HepG2 (cell line): ENCODE data around the gene TULP3. TPM values are rescaled to one million over a fixed set of nuclear protein-coding genes. Genes with fewer than 3 reads are reported as not detected.

ENCODE experiments used
- ATAC-seq: fragments of 200-7000 bp; cut with Tn5 transposase; 3 replicates; pipeline ENCODE4 v1.9.1; 2020; ENCODE audit warnings: mild to moderate bottlenecking, moderate library complexity
- BruUV-seq: library from RNA; stranded (reverse); fragments of 400-500 nt; replicated peaks from 2 replicates; lab custom pipeline; 2021; lab: Mats Ljungman, UMichigan
- CTCF ChIA-PET: fragments of 300-600 bp; formaldehyde crosslinking; extraction: SDS; loops from one replicate; lab custom pipeline; 2021; ENCODE audit warnings: low total read pairs, inconsistent platforms, low intra/inter-chr PET ratio; lab: Yijun Ruan, JAX
- POLR2A ChIA-PET: fragments of 350-600 bp; sonication (Branson Sonifier 250); formaldehyde crosslinking; loops from one replicate; lab custom pipeline; 2020; ENCODE audit warnings: antibody characterized with exemption, inconsistent platforms; lab: Yijun Ruan, JAX
- DNase-seq: peaks from one replicate; pipeline ENCODE4 v3.0.0-alpha.2; 2015; ENCODE audit warnings: low spot score
- FAIRE-seq: peaks from 3 replicates; lab custom pipeline; 2011; peaks lifted over from hg19 to GRCh38; lab: Jason Lieb, UNC
- H2AFZ ChIP-seq: one replicate; pipeline ENCODE4 v1.6.1; 2011; ENCODE audit warnings: low read length, inconsistent platforms
- H3K27ac ChIP-seq: fragments of 300-600 bp; 3 replicates; pipeline ENCODE4 v1.8.0; 2011; ENCODE audit warnings: mixed run types, mild to moderate bottlenecking, mixed read lengths, low read length, inconsistent platforms; ENCODE audit not compliant: insufficient read depth; ENCODE audit errors: extremely low read length
- H3K27me3 ChIP-seq, 2 experiments: fragments of 200-600 bp in 1 of 2; 2 replicates in 1 of 2; 3 replicates in 1 of 2; pipeline versions ENCODE4 v1.6.0 to v1.8.0; 2011; ENCODE audit warnings: low read length in 2 of 2, mild to moderate bottlenecking in 2 of 2, moderate library complexity in 2 of 2, inconsistent platforms in 1 of 2; ENCODE audit not compliant: insufficient read depth in 2 of 2, control insufficient read depth in 1 of 2
- H3K36me3 ChIP-seq, 2 experiments: fragments of 200-600 bp in 1 of 2; replicated peaks in 1 of 2; 2 replicates in 1 of 2; 3 replicates in 1 of 2; pipeline versions ENCODE4 v1.5.1 to v1.8.0; 2011; ENCODE audit warnings: low read length in 2 of 2, inconsistent platforms in 1 of 2; ENCODE audit not compliant: insufficient read depth in 2 of 2, control insufficient read depth in 1 of 2
- H3K4me1 ChIP-seq: 2 replicates; pipeline ENCODE4 v1.5.1; 2012; ENCODE audit warnings: low read length, inconsistent platforms; ENCODE audit not compliant: insufficient read depth
- H3K4me2 ChIP-seq: 2 replicates; pipeline ENCODE4 v1.6.0; 2011; ENCODE audit warnings: low read depth, low read length, inconsistent platforms
- H3K4me3 ChIP-seq, 3 experiments: fragments of 200-600 bp in 1 of 3; sonication (generic), shearing (Covaris generic) in 1 of 3; replicated peaks in 1 of 3; 2 replicates each; pipeline ENCODE4 v1.5.1; 2011 to 2016; ENCODE audit warnings: low read length in 3 of 3, inconsistent platforms in 2 of 3, low read depth in 2 of 3, mild to moderate bottlenecking in 2 of 3, control low read depth in 1 of 3, mixed read lengths in 1 of 3; ENCODE audit not compliant: insufficient read depth in 1 of 3
- H3K79me2 ChIP-seq: one replicate; pipeline ENCODE4 v1.6.1; 2011; ENCODE audit warnings: low read length, inconsistent platforms; ENCODE audit not compliant: insufficient read depth
- H3K9ac ChIP-seq: 2 replicates; pipeline ENCODE4 v1.6.0; 2011; ENCODE audit warnings: mild to moderate bottlenecking, low read depth, low read length, inconsistent platforms; ENCODE audit not compliant: insufficient read depth
- H3K9me3 ChIP-seq: 2 replicates; pipeline ENCODE4 v1.5.1; 2012; ENCODE audit warnings: mild to moderate bottlenecking, low read length
- H4K20me1 ChIP-seq: 2 replicates; pipeline ENCODE4 v1.6.0; 2011; ENCODE audit warnings: inconsistent platforms, mild to moderate bottlenecking, low read length, moderate library complexity; ENCODE audit not compliant: insufficient read depth
- FLYWCH1 ChIP-seq: sonication (generic); formaldehyde crosslinking; IDR thresholded peaks from 2 replicates; pipeline ENCODE4 v1.8.1; 2023; ENCODE audit warnings: mild to moderate bottlenecking, missing genetic modification reagents
- TFDP1 ChIP-seq: IDR thresholded peaks from 2 replicates; pipeline ENCODE4 v1.6.1; 2016; ENCODE audit warnings: missing compliant biosample characterization, missing genetic modification reagents, borderline replicate concordance
- ZNF253 ChIP-seq: sonication (generic); formaldehyde crosslinking; IDR thresholded peaks from 2 replicates; pipeline ENCODE4 v1.8.0; 2022; ENCODE audit warnings: mild to moderate bottlenecking, missing genetic modification reagents, borderline replicate concordance
- ZNF570 ChIP-seq: sonication (generic); formaldehyde crosslinking; IDR thresholded peaks from 2 replicates; pipeline ENCODE4 v1.4.0; 2020; ENCODE audit warnings: mild to moderate bottlenecking, missing genetic modification reagents, borderline replicate concordance
- ZNF83 ChIP-seq: sonication (generic); formaldehyde crosslinking; IDR thresholded peaks from 2 replicates; pipeline ENCODE4 v1.4.0; 2020; ENCODE audit warnings: missing genetic modification reagents, mild to moderate bottlenecking, borderline replicate concordance
- WGBS: methylation state at CpG from one replicate; pipeline ENCODE4 v1.1.6; 2017; ENCODE audit warnings: low lambda C conversion rate; 5-methylcytosine and 5-hydroxymethylcytosine counted together
- in situ Hi-C: cut with HindIII; loops from 2 replicates; pipeline ENCODE4 v1.10.0; 2017; ENCODE audit warnings: low pct_unique_long_range_greater_than_20kb; ENCODE audit not compliant: extremely low pct_ligation_motif_present
- intact Hi-C: fragments of 100-400 bp; cut with micrococcal nuclease; formaldehyde crosslinking; loops from one replicate; pipeline ENCODE4 v1.10.0; 2022; ENCODE audit not compliant: unreplicated experiment
- polyA plus RNA-seq, 8 experiments: library from polyadenylated mRNA; depleted of rRNA in 3 of 8; stranded (reverse) in 7 of 8; unstranded in 1 of 8; fragments of >200 nt; fragmentation: Illumina TruSeq in 4 of 8; extraction: Trizol in 4 of 8; gene quantifications; 2 replicates each; pipeline versions ENCODE4 v1.2.1 to v1.2.3, GENCODE V29; 2011 to 2016; ENCODE audit warnings: low read depth in 4 of 8, missing spikeins in 1 of 8, mixed read lengths in 1 of 8; ENCODE audit not compliant: insufficient read depth in 1 of 8
- total RNA-seq, 5 experiments: library from RNA; depleted of rRNA; stranded (reverse); fragments of >200 nt; fragmentation: Illumina TruSeq; extraction: Trizol; gene quantifications; 2 replicates each; pipeline ENCODE4 v1.2.3, GENCODE V29; 2016; ENCODE audit warnings: low read depth in 1 of 5
- TF ChIP-seq, protein P1 (sequence below): sonication (generic); formaldehyde crosslinking; IDR thresholded peaks from 2 replicates; pipeline ENCODE4 v1.4.0; 2020; ENCODE audit warnings: missing genetic modification reagents, mild to moderate bottlenecking, borderline replicate concordance

The TULP3 gene
- total and polyA plus RNA-seq, 2 of the 13 experiments (the other 11 are each of a cell fraction or from before 2014, with no cell fraction given): 11.2 to 13.2 TPM

- peak overlapping the region; percentile 66; the same call in 1 of the 2 replicates for H3K4me2 ChIP-seq
- H3K9me3 ChIP-seq: no peaks in the 10 kb centered on the region
- WGBS: 54% methylated on average over 4 of the region's 4 CpGs
- BruUV-seq: no TSS peak
- intact Hi-C loops: no loop called here
- no peaks in the 10 kb centered on the region for H3K79me2 ChIP-seq
- no peaks in the 10 kb centered on the region for H4K20me1 ChIP-seq
- H3K9ac ChIP-seq: no peak overlapping the region
- no peaks in the 10 kb centered on the region for H3K27me3 ChIP-seq
- no peak overlapping the region for H3K27ac ChIP-seq
- H3K36me3 ChIP-seq: no peaks in the 10 kb centered on the region
- H2AFZ ChIP-seq: no peak overlapping the region
- POLR2A ChIA-PET: interaction anchor here (2.0 kb wide), 1 partner anchor 9 kb away, joined by 14 read pairs; the partner anchor contains the start of gene TEAD4
- H3K4me1 ChIP-seq: peaks cover 63% of the 10 kb centered on the region
- CTCF ChIA-PET: no interaction called here
- in situ Hi-C loops: loop anchor here (5.0 kb wide), 1 partner anchor 102 kb away; no protein-coding TSS in a partner anchor
- TF ChIP-seq TFDP1 (CRISPR knock-in tag) (no peak), ZNF570 (CRISPR knock-in tag) (no peak), ZNF83 (CRISPR knock-in tag) (no peak), ZNF253 (CRISPR knock-in tag) (no peak), FLYWCH1 (CRISPR knock-in tag) (no peak)
- TF ChIP-seq, protein P1, sequence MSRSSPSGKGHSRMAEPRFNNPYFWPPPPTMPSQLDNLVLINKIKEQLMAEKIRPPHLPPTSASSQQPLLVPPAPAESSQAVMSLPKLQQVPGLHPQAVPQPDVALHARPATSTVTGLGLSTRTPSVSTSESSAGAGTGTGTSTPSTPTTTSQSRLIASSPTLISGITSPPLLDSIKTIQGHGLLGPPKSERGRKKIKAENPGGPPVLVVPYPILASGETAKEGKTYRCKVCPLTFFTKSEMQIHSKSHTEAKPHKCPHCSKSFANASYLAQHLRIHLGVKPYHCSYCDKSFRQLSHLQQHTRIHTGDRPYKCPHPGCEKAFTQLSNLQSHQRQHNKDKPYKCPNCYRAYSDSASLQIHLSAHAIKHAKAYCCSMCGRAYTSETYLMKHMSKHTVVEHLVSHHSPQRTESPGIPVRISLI (CRISPR knock-in tag): no peak
- FAIRE-seq (no peak), DNase-seq (no peak), ATAC-seq (no peak)
- no peak overlapping the region for H3K4me3 ChIP-seq
Observed at GRCh38 chr12:2949411-2949810, 58.7 kb downstream of the TULP3 start.
